GM12892 (cell line): ENCODE measurements around the gene ANXA6.

ENCODE experiments used
- DNase-seq: peaks from one replicate; pipeline ENCODE4 v3.0.0; 2011; ENCODE audit not compliant: insufficient read length
- FAIRE-seq: peaks from 2 replicates; lab custom pipeline; 2011; peaks lifted over from hg19 to GRCh38; lab: Jason Lieb, UNC
- POLR2A ChIP-seq: IDR thresholded peaks from 2 replicates; pipeline ENCODE4 v1.6.1; 2011; ENCODE audit warnings: low read depth, low read length, control low read depth
- POLR2AphosphoS5 ChIP-seq: IDR thresholded peaks from 2 replicates; pipeline ENCODE4 v1.6.1; 2011; ENCODE audit warnings: low read depth, low read length, control low read depth
- TAF1 ChIP-seq: IDR thresholded peaks from 2 replicates; pipeline ENCODE4 v1.6.1; 2011; ENCODE audit warnings: low read depth, mild to moderate bottlenecking, control low read depth, low read length, borderline replicate concordance

The ANXA6 gene

DNA sequence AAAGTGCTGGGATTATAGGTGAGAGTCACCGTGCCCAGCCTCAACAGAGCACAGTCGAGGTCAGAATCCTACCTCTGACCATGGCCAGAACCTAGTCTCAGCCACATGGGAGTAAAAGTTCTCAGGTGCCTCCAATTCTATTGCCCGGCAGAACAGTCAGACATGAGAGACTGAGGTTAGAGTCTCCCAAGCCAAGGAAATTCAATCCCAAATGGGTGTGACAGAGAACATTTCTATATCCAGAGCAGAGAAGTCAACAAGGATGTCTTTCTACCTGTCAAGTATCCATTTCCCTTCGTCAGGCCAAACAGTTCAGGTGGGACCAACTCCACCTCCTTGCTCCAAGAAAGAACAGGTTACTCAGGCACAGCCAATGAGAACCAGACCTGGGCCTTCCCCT lies 10.5 kb downstream of the ANXA6 start:
- TF ChIP-seq TAF1 (no peak), POLR2A (no peak), POLR2AphosphoS5 (no peak)
- FAIRE-seq (no peak), DNase-seq (no peak)

DNA sequence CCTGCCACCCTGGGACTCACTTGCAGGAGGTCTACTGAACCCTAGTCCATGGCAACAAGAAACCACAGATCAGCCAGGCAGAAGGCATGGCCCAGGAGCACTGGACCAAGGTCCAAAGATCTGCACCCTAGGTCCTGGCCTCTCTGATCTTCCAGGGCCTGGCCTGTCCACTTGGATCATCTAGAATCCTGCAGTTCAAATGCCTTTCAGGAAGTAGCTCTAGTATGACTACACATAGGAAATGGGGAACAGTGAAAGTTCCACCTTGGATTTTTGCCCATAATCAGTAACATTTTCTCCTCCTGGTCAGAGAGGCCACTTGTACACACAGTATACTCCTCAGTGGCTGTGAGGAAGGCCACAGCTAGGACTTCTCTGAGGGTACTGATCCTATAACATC lies 11.5 kb downstream of the ANXA6 start:
- no peak for DNase-seq
- FAIRE-seq: no peak
- TF ChIP-seq POLR2AphosphoS5 (no peak), POLR2A (no peak), TAF1 (no peak)

- DNase-seq (no peak), FAIRE-seq (no peak)
- no peak for TF ChIP-seq POLR2A
- no peak for TF ChIP-seq POLR2AphosphoS5
- TF ChIP-seq TAF1: no peak
These were observed 12.7 kb downstream of the ANXA6 start for GRCh38 chr5:151144922-151145321.

DNA sequence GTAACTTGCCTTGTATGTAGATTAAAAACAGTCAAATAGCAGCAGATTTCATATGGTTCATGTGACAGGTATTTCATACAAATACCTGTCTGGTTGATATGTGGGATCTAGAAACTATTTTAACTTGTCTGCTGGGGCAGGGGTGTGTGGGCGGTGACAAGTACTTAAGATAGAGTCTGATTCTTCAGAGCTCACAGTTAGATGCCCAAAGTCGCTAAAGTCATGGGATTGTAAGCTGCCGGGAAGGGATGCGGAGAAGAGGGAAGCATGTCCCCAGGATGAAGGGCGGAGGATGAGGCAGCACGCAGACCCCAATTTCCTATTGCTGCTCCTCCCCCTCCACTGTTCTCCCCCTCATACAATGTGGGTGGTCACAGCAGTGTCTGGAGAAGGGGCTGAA lies 13.3 kb downstream of the ANXA6 start:
- DNase-seq (no peak), FAIRE-seq (no peak)
- no peak for TF ChIP-seq POLR2AphosphoS5

DNA sequence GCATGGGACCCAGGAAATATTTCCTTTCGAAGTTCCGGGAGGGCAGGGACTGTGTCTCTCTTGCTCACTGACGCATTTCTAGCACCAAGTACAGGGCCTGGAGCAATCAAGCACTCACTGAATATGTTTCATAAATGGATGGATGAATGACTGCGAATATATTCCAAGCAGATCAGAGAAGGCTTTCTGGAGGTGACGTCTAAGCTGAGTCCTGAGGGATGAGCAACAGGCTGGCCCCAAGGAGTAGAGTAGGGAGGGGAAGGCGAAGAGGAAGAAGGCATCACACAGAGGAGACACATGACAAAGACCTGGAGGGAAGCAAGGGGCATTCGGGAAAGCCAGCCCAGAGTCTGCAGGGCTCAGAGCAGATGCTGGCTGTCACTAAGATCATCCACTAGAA lies 13.9 kb downstream of the ANXA6 start:
- TF ChIP-seq POLR2AphosphoS5 (no peak), POLR2A (no peak)
- no peak for DNase-seq
- FAIRE-seq: no peak

GRCh38 chr5:151142933-151143332 lies 14.6 kb downstream of the ANXA6 start:
- FAIRE-seq (peak; percentile 36), DNase-seq (no peak)
- TF ChIP-seq POLR2A: no peak

- FAIRE-seq: peak; percentile 94
- peak; percentile 67 for DNase-seq
- no peak; the same call in 1 of the 2 replicates for TF ChIP-seq TAF1
- peak; percentile 78 for TF ChIP-seq POLR2A
- TF ChIP-seq POLR2AphosphoS5: peak; percentile 69
These were observed 16.0 kb downstream of the ANXA6 start for GRCh38 chr5:151141535-151141934.

- DNase-seq (no peak), FAIRE-seq (no peak)
- no peak for TF ChIP-seq POLR2AphosphoS5
- TF ChIP-seq POLR2A: no peak
- no peak for TF ChIP-seq TAF1
These were observed 16.7 kb downstream of the ANXA6 start for GRCh38 chr5:151140686-151141459.

- DNase-seq (no peak), FAIRE-seq (no peak)
- TF ChIP-seq POLR2A: no peak
- no peak for TF ChIP-seq TAF1
- no peak for TF ChIP-seq POLR2AphosphoS5
These were observed 17.9 kb downstream of the ANXA6 start for GRCh38 chr5:151139646-151140045.

- DNase-seq: no peak
- TF ChIP-seq POLR2A: no peak
- TF ChIP-seq TAF1: no peak
- TF ChIP-seq POLR2AphosphoS5: no peak
- FAIRE-seq: no peak
These were observed 18.6 kb downstream of the ANXA6 start for GRCh38 chr5:151139015-151139414.

DNA sequence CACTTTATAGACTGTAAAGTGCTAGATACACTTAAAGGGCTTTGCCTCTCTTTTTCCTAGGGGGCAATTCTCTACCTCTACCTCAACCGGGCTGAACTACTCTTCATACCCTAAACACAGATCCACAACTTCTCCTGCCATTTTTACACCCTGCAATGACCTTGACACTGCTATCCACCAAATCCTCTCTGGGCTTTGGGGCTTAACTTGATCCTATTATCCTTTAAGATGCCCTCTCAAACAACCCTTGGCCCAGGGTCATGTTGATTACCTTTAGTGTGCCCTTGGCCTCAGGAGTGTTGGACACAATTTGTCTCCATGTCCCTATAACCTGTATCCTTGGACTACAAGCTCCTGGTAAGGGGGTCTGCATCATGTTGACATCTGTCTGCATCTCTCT lies 19.5 kb downstream of the ANXA6 start:
- no peak for TF ChIP-seq POLR2A
- no peak for TF ChIP-seq TAF1
- FAIRE-seq: no peak
- DNase-seq: no peak

GRCh38 chr5:151137067-151137825 lies 20.3 kb downstream of the ANXA6 start:
- DNase-seq (no peak), FAIRE-seq (peak; percentile 63)
- TF ChIP-seq POLR2A (no peak), TAF1 (no peak), POLR2AphosphoS5 (no peak)
